Measurements from ENCODE around the gene TUBG2. TPM values are rescaled to one million over a fixed set of nuclear protein-coding genes. Genes with fewer than 3 reads are reported as not detected.

The TUBG2 gene
- total RNA-seq, 1 experiment from 2014 or later, result 23.8 TPM

DNA sequence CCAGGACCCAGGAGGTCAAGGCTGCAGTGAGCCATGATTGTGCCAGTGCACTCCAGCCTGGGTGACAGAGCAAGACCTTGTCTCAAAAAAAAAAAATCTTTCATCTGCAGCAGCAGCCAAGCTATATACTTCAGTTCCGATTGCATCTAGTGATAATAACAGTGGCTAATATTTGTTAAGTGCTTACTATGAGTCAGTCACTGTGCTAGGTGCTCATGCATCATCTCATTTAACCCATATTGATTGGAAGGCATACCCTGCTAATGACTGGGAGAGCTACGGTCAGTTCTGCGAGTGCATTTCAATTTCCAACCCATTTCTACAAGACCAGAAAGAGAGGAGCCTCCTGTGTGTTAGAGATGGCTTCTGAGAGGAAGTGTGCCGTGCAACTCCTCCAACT, 7.7 kb upstream of the TUBG2 start:
- H3K4me3 ChIP-seq (ENCODE audit: low read depth, low read length), result no peak overlapping the region
- ChIA-PET POLR2A (no interaction called here), CTCF (interaction anchor here (0.7 kb wide), 1 partner anchor 25 kb away, joined by 3 read pairs; no protein-coding TSS in a partner anchor)
- no peaks in the 10 kb centered on the region for H3K27me3 Mint-ChIP-seq (ENCODE audit: insufficient read depth, unreplicated experiment)
- no peaks in the 10 kb centered on the region for H3K36me3 ChIP-seq (ENCODE audit: control insufficient read depth, insufficient read depth, low read length)
- H3K36me3 Mint-ChIP-seq (ENCODE audit: insufficient read depth, unreplicated experiment), result no peaks in the 10 kb centered on the region
- DNase-seq, result no peak
- no peak overlapping the region for H3K4me3 Mint-ChIP-seq (ENCODE audit: unreplicated experiment)
- BruUV-seq (replicated peaks), result no TSS peak
- no peak overlapping the region for H3K27ac Mint-ChIP-seq (ENCODE audit: unreplicated experiment)
- H3K27me3 ChIP-seq (replicated peaks; ENCODE audit: control insufficient read depth, insufficient read depth, low read length), result no peaks in the 10 kb centered on the region
- no peaks in the 10 kb centered on the region for H3K9me3 Mint-ChIP-seq (ENCODE audit: unreplicated experiment)
- H3K9me3 ChIP-seq, result no peaks in the 10 kb centered on the region
- no peak for TF ChIP-seq CTCF (IDR thresholded peaks at IDR 0.05; ENCODE audit: insufficient read depth in 1 of 2, low read depth in 1 of 2, low read length in 1 of 2, severe bottlenecking in 1 of 2, unreplicated experiment in 1 of 2)
- peaks cover 9% of the 10 kb centered on the region for H3K4me1 Mint-ChIP-seq (ENCODE audit: low read depth, unreplicated experiment)
- H3K4me1 ChIP-seq, result no peaks in the 10 kb centered on the region
- intact Hi-C loops (cut with micrococcal nuclease; ENCODE audit: unreplicated experiment), result no loop called here

GRCh38 chr17:42653179-42654124, 5.6 kb upstream of the TUBG2 start:
- Histone ChIP-seq H3K4me3 (ENCODE audit: low read depth, low read length) (no peak overlapping the region), H3K4me1 (no peaks in the 10 kb centered on the region), H3K9me3 (no peaks in the 10 kb centered on the region), H3K36me3 (ENCODE audit: control insufficient read depth, insufficient read depth, low read length) (no peaks in the 10 kb centered on the region), H3K27me3 (replicated peaks; ENCODE audit: control insufficient read depth, insufficient read depth, low read length) (no peaks in the 10 kb centered on the region)
- Mint-ChIP-seq H3K27me3 (ENCODE audit: insufficient read depth, unreplicated experiment) (no peaks in the 10 kb centered on the region), H3K27ac (ENCODE audit: unreplicated experiment) (no peak overlapping the region), H3K36me3 (ENCODE audit: insufficient read depth, unreplicated experiment) (peaks cover 4% of the 10 kb centered on the region), H3K4me1 (ENCODE audit: low read depth, unreplicated experiment) (peaks cover 9% of the 10 kb centered on the region), H3K9me3 (ENCODE audit: unreplicated experiment) (no peaks in the 10 kb centered on the region), H3K4me3 (ENCODE audit: unreplicated experiment) (peak overlapping the region; percentile 6)
- intact Hi-C loops (cut with micrococcal nuclease; ENCODE audit: unreplicated experiment), result no loop called here
- POLR2A ChIA-PET, result no interaction called here
- no peak for DNase-seq
- no TSS peak for BruUV-seq (replicated peaks)
- no peak for TF ChIP-seq CTCF (IDR thresholded peaks at IDR 0.05; ENCODE audit: insufficient read depth in 1 of 2, low read depth in 1 of 2, low read length in 1 of 2, severe bottlenecking in 1 of 2, unreplicated experiment in 1 of 2)
- CTCF ChIA-PET, result no interaction called here

GRCh38 chr17:42655528-42655927, 3.6 kb upstream of the TUBG2 start:
- ChIA-PET CTCF (interaction anchor here (0.7 kb wide), 1 partner anchor 290 kb away, joined by 3 read pairs; no protein-coding TSS in a partner anchor), POLR2A (no interaction called here)
- Histone ChIP-seq H3K4me3 (ENCODE audit: low read depth, low read length) (no peak overlapping the region), H3K27me3 (replicated peaks; ENCODE audit: control insufficient read depth, insufficient read depth, low read length) (no peaks in the 10 kb centered on the region), H3K4me1 (peaks cover 6% of the 10 kb centered on the region), H3K9me3 (no peaks in the 10 kb centered on the region), H3K36me3 (ENCODE audit: control insufficient read depth, insufficient read depth, low read length) (no peaks in the 10 kb centered on the region)
- intact Hi-C loops (cut with micrococcal nuclease; ENCODE audit: unreplicated experiment), result no loop called here
- Mint-ChIP-seq H3K4me3 (ENCODE audit: unreplicated experiment) (no peak overlapping the region), H3K4me1 (ENCODE audit: low read depth, unreplicated experiment) (peaks cover 16% of the 10 kb centered on the region), H3K9me3 (ENCODE audit: unreplicated experiment) (no peaks in the 10 kb centered on the region), H3K27ac (ENCODE audit: unreplicated experiment) (no peak overlapping the region), H3K36me3 (ENCODE audit: insufficient read depth, unreplicated experiment) (peaks cover 13% of the 10 kb centered on the region), H3K27me3 (ENCODE audit: insufficient read depth, unreplicated experiment) (no peaks in the 10 kb centered on the region)
- no TSS peak for BruUV-seq (replicated peaks)
- no peak for DNase-seq
- no peak for TF ChIP-seq CTCF (IDR thresholded peaks at IDR 0.05; ENCODE audit: insufficient read depth in 1 of 2, low read depth in 1 of 2, low read length in 1 of 2, severe bottlenecking in 1 of 2, unreplicated experiment in 1 of 2)

Data from Caco-2 (cell line).